Aortic smooth muscle cell (primary cell): ENCODE data around the gene OR7C1. TPM values are rescaled to one million over a fixed set of nuclear protein-coding genes. Genes with fewer than 3 reads are reported as not detected.

Experiments used
- total RNA-seq: library from RNA; depleted of rRNA; stranded (reverse); fragments of >200 nt; gene quantifications from 2 replicates; pipeline ENCODE4 v1.2.3, GENCODE V29; 2014

The OR7C1 gene
- not detected in 2 replicates for total RNA-seq

GRCh38 chr19:14835011-14835410, at the start of gene OR7C1, which contains the start of gene OR7A5:
TSS of gene OR7C1 (minus strand) at chr19:14835185. CDS start at chr19:14800136, 35,049 bp downstream.
TSS of gene OR7A5 (minus strand) at chr19:14835185. CDS start at chr19:14828241, 6,944 bp downstream.

GRCh38 chr19:14848822-14849221, 13.8 kb upstream of the OR7C1 start, which contains the start of gene OR7A10:
TSS of gene OR7A10 (minus strand) at chr19:14848922. CDS start at chr19:14841877, 7,045 bp downstream.

DNA sequence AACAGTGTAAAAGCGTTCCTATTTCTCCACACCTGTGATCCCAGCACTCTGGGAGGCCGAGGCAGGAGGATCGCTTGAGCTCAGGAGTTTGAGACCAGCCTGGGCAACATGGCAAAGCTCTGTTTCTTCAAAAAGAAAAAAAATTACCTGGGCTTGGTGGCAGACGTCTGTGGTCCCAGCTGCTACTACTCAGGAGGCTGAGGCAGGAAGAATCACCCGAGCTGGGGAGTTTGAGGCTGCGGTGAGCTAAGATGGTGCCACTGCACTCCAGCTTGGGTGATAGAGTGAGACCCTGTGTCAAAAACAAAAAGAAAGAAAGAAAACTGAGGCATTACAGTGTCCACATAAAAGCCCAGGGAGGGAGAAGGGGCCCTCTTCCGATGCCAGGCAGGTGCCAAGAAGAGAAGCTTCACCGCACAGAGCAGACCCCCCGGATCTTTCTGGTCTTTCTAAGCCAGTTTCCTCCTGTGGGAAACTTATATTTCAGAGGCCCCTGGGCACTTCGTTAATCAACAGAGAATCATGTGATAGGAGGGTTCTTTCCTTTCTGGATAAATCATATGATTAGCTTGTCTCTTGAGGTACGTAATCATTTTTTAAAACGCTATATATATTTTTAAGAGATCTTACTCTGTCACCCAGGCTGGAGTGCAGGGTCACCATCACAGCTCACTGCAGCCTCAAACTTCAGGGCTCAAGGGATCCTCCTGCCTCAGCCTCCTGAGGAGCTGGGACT, 56.7 kb downstream of the OR7C1 start, which contains the start of gene ADGRE2:
ADGRE2 (minus strand) TSS at position 451 of the 736 bp plus-strand sequence. CDS start 1,804 bp downstream, outside the sequence.

Other genes with a start within 250 kb of the OR7C1 start
- not detected in 2 replicates for gene ADGRE3, start 160.3 kb downstream of the OR7C1 start, total RNA-seq
- 19.0 and 19.4 TPM in 2 replicates for gene ZNF333, start 145.1 kb downstream of the OR7C1 start, total RNA-seq
- 0.06 and 0.26 TPM in 2 replicates for gene ADGRE2, start 56.6 kb downstream of the OR7C1 start, total RNA-seq
- gene OR7A5, start within 50 bp of the OR7C1 start, total RNA-seq, result not detected in 2 replicates
- gene OR7A10, start 13.7 kb upstream of the OR7C1 start, total RNA-seq, result not detected in 2 replicates
- not detected in 2 replicates for gene OR7A17, start 50.9 kb upstream of the OR7C1 start, total RNA-seq
- not detected in 2 replicates for gene OR7C2, start 106.3 kb upstream of the OR7C1 start, total RNA-seq
- gene SLC1A6, start 144.7 kb upstream of the OR7C1 start, total RNA-seq, result not detected in 2 replicates
- not detected in 2 replicates for gene CASP14, start 214.3 kb upstream of the OR7C1 start, total RNA-seq
- not detected in 2 replicates for gene OR1I1, start 247.0 kb upstream of the OR7C1 start, total RNA-seq